ENCODE results near the gene VPS9D1.

DNA sequence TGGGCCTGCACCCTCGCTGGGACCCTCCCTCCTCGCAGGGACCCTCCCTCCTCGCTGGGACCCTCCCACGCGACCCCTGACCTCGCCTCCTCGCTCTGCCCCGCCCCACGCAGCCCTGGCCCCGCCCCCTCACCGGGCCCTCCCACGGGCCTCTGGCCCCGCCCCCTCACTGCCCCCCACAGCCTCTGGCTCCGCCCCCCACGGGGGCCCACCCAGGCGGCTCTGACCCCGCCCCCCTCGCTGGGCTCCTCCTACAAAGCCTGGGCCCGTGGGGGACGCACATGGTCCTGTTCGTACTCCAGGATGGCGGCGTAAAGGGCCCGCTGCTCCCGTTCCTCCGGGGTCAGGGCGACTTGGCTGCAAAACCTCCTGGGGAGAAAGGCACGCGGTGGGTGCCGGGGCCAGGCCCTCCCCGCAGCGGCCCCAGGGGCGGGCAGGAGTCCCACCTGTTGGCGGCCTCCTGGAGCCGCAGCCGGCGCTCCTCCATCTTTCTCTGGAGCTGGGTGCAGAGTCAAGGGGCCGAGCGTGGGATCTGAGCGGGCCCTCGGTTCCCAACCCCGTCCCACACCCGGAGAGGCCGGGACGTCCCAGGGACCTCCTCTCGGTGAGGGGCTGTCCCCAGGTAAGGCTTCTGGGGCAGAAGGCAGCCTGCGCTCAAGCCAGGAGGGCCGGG is 9.0 kb downstream of the VPS9D1 start:
- TF ChIP-seq RFX5 (IDR thresholded peaks at IDR 0.05; ENCODE audit: low read depth, low read length) (no peak), POLR2A (IDR thresholded peaks at IDR 0.05; ENCODE audit: low read depth, low read length) (peak; percentile 91), BCL11A (IDR thresholded peaks at IDR 0.05; ENCODE audit: low read depth, low read length) (no peak)

Data from GM12878 (cell line).